ENCODE data around the gene MICAL2.

MICAL2 gene

GRCh38 chr11:12260731-12261521 is 150.5 kb downstream of the MICAL2 start:
- ChIA-PET CTCF (interaction anchor here (1.0 to 2.1 kb wide), 2 partner anchors 12 to 303 kb away, joined by 9 to 12 read pairs; no protein-coding TSS in a partner anchor), POLR2A (ENCODE audit: low non-redundant PET) (no interaction called here)
- H3K27ac ChIP-seq: peak overlapping the region; percentile 22; the same call in 1 of the 2 replicates
- TF ChIP-seq CTCF (conservative IDR thresholded peaks at IDR 0.05; ENCODE audit: low read depth): no peak
- no peak for DNase-seq (ENCODE audit: low spot score)

DNA sequence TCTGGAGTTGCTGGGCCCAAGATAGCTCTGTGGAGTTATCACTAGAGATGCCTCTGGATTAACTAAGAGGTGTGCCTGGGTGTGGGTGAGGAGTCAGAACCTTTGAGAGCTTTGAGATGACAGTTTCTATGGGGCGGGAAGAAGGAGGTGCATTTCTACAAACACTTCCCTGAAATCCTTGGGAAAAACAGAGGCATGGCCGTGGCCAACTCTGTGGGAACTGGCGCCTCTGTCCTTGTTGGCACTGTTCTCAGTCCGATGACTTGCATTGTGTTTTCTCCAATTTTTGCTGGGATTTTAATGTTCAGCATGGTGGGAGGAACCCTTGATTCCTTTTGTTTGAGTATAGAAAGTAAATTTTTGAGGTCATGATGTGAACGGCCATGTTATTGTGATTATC is 151.2 kb downstream of the MICAL2 start:
- DNase-seq (ENCODE audit: low spot score): no peak
- H3K27ac ChIP-seq: 0 out of 2 replicates have a peak overlapping the region, but pooled peaks have one; percentile 22
- ChIA-PET CTCF (interaction anchor here (2.1 kb wide), 1 partner anchor 13 kb away, joined by 12 read pairs; no protein-coding TSS in a partner anchor), POLR2A (ENCODE audit: low non-redundant PET) (no interaction called here)
- TF ChIP-seq CTCF (conservative IDR thresholded peaks at IDR 0.05; ENCODE audit: low read depth): no peak

GRCh38 chr11:12263141-12263693 is 152.8 kb downstream of the MICAL2 start:
- H3K27ac ChIP-seq: no peak overlapping the region
- ChIA-PET CTCF (no interaction called here), POLR2A (ENCODE audit: low non-redundant PET) (no interaction called here)
- DNase-seq (ENCODE audit: low spot score): no peak
- TF ChIP-seq CTCF (conservative IDR thresholded peaks at IDR 0.05; ENCODE audit: low read depth): no peak

- no peak for DNase-seq (ENCODE audit: low spot score)
- no peak for TF ChIP-seq CTCF (conservative IDR thresholded peaks at IDR 0.05; ENCODE audit: low read depth)
- ChIA-PET CTCF (interaction anchor here (0.5 kb wide), 1 partner anchor 465 kb away, joined by 3 read pairs; no protein-coding TSS in a partner anchor), POLR2A (ENCODE audit: low non-redundant PET) (no interaction called here)
- no peak overlapping the region for H3K27ac ChIP-seq
Measured at GRCh38 chr11:12264361-12264760, 154.0 kb downstream of the MICAL2 start.

- POLR2A ChIA-PET (ENCODE audit: low non-redundant PET): no interaction called here
Measured at GRCh38 chr11:12266132-12266531, 155.7 kb downstream of the MICAL2 start.

More at GRCh38 chr11:12266132-12266531, 155.7 kb downstream of the MICAL2 start:
- CTCF ChIA-PET: interaction anchor here (1.1 kb wide), 1 partner anchor 15 kb away, joined by 5 read pairs; no protein-coding TSS in a partner anchor
- no peak overlapping the region; the same call in 1 of the 2 replicates for H3K27ac ChIP-seq
- no peak for TF ChIP-seq CTCF (conservative IDR thresholded peaks at IDR 0.05; ENCODE audit: low read depth)
- no peak for DNase-seq (ENCODE audit: low spot score)
